H1 (cell line): ENCODE data around the gene MKX. TPM values are rescaled to one million over a fixed set of nuclear protein-coding genes. Genes with fewer than 3 reads are reported as not detected.

Experiments used
- CTCF ChIA-PET: fragments of 300-600 bp; sonication (Branson Sonifier 250); formaldehyde crosslinking; loops from one replicate; lab custom pipeline; 2021; ENCODE audit not compliant: partially characterized antibody; lab: Charles Lee
- POLR2A ChIA-PET: fragments of 300-600 bp; sonication (Branson Sonifier 250); formaldehyde crosslinking; loops from one replicate; lab custom pipeline; 2021; ENCODE audit warnings: inconsistent platforms; ENCODE audit not compliant: partially characterized antibody; lab: Charles Lee
- DNase-seq, 2 experiments: peaks; one replicate each; pipeline versions ENCODE4 v3.0.0 to v3.0.0-alpha.2; 2010 to 2022; ENCODE audit warnings: low spot score in 2 of 2, low read depth in 1 of 2, mixed read lengths in 1 of 2
- FAIRE-seq: peaks from 2 replicates; lab custom pipeline; 2011; peaks lifted over from hg19 to GRCh38; lab: Jason Lieb, UNC
- H2AFZ ChIP-seq: 2 replicates; pipeline ENCODE4 v1.8.1; 2012; ENCODE audit warnings: low read length, inconsistent platforms
- H2AK5ac ChIP-seq: 2 replicates; pipeline ENCODE4 v1.6.1; 2013; ENCODE audit warnings: low read depth, low read length
- H2BK120ac ChIP-seq: replicated peaks from 2 replicates; pipeline ENCODE3; 2013; ENCODE audit warnings: low read depth, low read length, inconsistent platforms
- H2BK12ac ChIP-seq: 2 replicates; pipeline ENCODE4 v1.6.1; 2013; ENCODE audit warnings: low read depth, low read length
- H2BK15ac ChIP-seq: 2 replicates; pipeline ENCODE4 v1.6.1; 2013; ENCODE audit warnings: low read length
- H2BK20ac ChIP-seq: 2 replicates; pipeline ENCODE4 v1.6.1; 2013; ENCODE audit warnings: low read length
- H2BK5ac ChIP-seq: 2 replicates; pipeline ENCODE4 v1.6.1; 2013; ENCODE audit warnings: low read depth, low read length
- H3K14ac ChIP-seq: 2 replicates; pipeline ENCODE4 v1.6.1; 2013; ENCODE audit warnings: inconsistent platforms; ENCODE audit not compliant: insufficient read length
- H3K18ac ChIP-seq: 2 replicates; pipeline ENCODE4 v1.6.1; 2013; ENCODE audit warnings: low read length; ENCODE audit errors: extremely low read depth
- H3K23ac ChIP-seq: 2 replicates; pipeline ENCODE4 v1.6.1; 2013; ENCODE audit warnings: inconsistent platforms; ENCODE audit not compliant: insufficient read length
- H3K23me2 ChIP-seq: 2 replicates; pipeline ENCODE4 v1.6.1; 2013; ENCODE audit warnings: low read depth, low read length
- H3K27ac ChIP-seq: 2 replicates; pipeline ENCODE4 v1.6.1; 2011; ENCODE audit warnings: low read depth, low read length, inconsistent platforms
- H3K27me3 ChIP-seq, 4 experiments: replicated peaks in 1 of 4; 1 replicate in 1 of 4; 2 replicates in 3 of 4; pipeline versions ENCODE4 v1.6.1 to v1.8.1; 2011 to 2013; ENCODE audit warnings: low read length in 3 of 4, mild to moderate bottlenecking in 3 of 4, inconsistent platforms in 2 of 4, mixed read lengths in 2 of 4, moderate library complexity in 1 of 4; ENCODE audit not compliant: control insufficient read depth in 3 of 4, insufficient read depth in 3 of 4; ENCODE audit errors: extremely low read depth in 1 of 4
- H3K36me3 ChIP-seq, 4 experiments: 2 replicates each; pipeline versions ENCODE4 v1.6.1 to v1.8.1; 2011 to 2013; ENCODE audit warnings: mild to moderate bottlenecking in 4 of 4, low read length in 3 of 4, moderate library complexity in 2 of 4, control low read depth in 1 of 4, inconsistent platforms in 1 of 4; ENCODE audit not compliant: insufficient read depth in 4 of 4, control insufficient read depth in 2 of 4
- H3K4ac ChIP-seq: replicated peaks from 2 replicates; pipeline ENCODE3; 2013; ENCODE audit warnings: low read length, low read depth, mixed read lengths, inconsistent platforms; ENCODE audit not compliant: insufficient read length
- H3K4me1 ChIP-seq, 4 experiments: replicated peaks in 1 of 4; 1 replicate in 1 of 4; 2 replicates in 3 of 4; pipeline versions ENCODE4 v1.6.1 to v1.8.1; 2011 to 2013; ENCODE audit warnings: low read length in 3 of 4, inconsistent platforms in 2 of 4, mixed read lengths in 1 of 4; ENCODE audit not compliant: insufficient read depth in 4 of 4, control insufficient read depth in 3 of 4
- H3K4me2 ChIP-seq, 2 experiments: 2 replicates each; pipeline versions ENCODE4 v1.6.1 to v1.8.1; 2011 to 2013; ENCODE audit warnings: low read depth in 2 of 2, low read length in 2 of 2, control low read depth in 1 of 2, inconsistent platforms in 1 of 2, mild to moderate bottlenecking in 1 of 2; ENCODE audit not compliant: insufficient read depth in 1 of 2
- H3K4me3 ChIP-seq, 4 experiments: fragments of 200-600, 300-600 bp in 1 of 4; sonication (generic), shearing (Covaris generic), sonication (Bioruptor Twin) in 1 of 4; 2 replicates each; pipeline versions ENCODE4 v1.5.1 to v1.8.1; 2011 to 2016; ENCODE audit warnings: low read length in 4 of 4, low read depth in 3 of 4, control low read depth in 2 of 4, inconsistent platforms in 2 of 4, mild to moderate bottlenecking in 2 of 4, mixed read lengths in 1 of 4, moderate library complexity in 1 of 4; ENCODE audit not compliant: insufficient read depth in 2 of 4; ENCODE audit errors: extremely low read depth in 1 of 4
- H3K56ac ChIP-seq: replicated peaks from 2 replicates; pipeline ENCODE3; 2013; ENCODE audit warnings: low read depth, mild to moderate bottlenecking, mixed read lengths, low read length, inconsistent platforms; ENCODE audit not compliant: insufficient read length
- H3K79me1 ChIP-seq: 2 replicates; pipeline ENCODE4 v1.6.1; 2013; ENCODE audit warnings: low read depth, low read length, control low read depth
- H3K79me2 ChIP-seq, 2 experiments: 2 replicates each; pipeline versions ENCODE4 v1.6.1 to v1.8.1; 2012 to 2013; ENCODE audit warnings: low read length in 2 of 2, mild to moderate bottlenecking in 2 of 2, inconsistent platforms in 1 of 2; ENCODE audit not compliant: insufficient read depth in 2 of 2, control insufficient read depth in 1 of 2
- H3K9ac ChIP-seq, 4 experiments: replicated peaks in 1 of 4; 1 replicate in 1 of 4; 2 replicates in 3 of 4; pipeline versions ENCODE4 v1.6.1 to v1.8.1; 2011 to 2013; ENCODE audit warnings: low read depth in 3 of 4, low read length in 3 of 4, control low read depth in 2 of 4, mild to moderate bottlenecking in 2 of 4, moderate library complexity in 2 of 4, inconsistent platforms in 1 of 4; ENCODE audit errors: extremely low read depth in 1 of 4
- H3K9me3 ChIP-seq, 2 experiments: 2 replicates each; pipeline versions ENCODE4 v1.6.1 to v1.8.1; 2012 to 2013; ENCODE audit warnings: mild to moderate bottlenecking in 2 of 2, moderate library complexity in 2 of 2, control low read depth in 1 of 2, inconsistent platforms in 1 of 2, low read depth in 1 of 2, low read length in 1 of 2, mixed read lengths in 1 of 2; ENCODE audit not compliant: insufficient read depth in 2 of 2
- H4K20me1 ChIP-seq, 2 experiments: replicated peaks in 1 of 2; 2 replicates each; pipeline versions ENCODE3 to v1.8.1; 2011 to 2013; ENCODE audit warnings: inconsistent platforms in 2 of 2, low read length in 2 of 2, mild to moderate bottlenecking in 1 of 2; ENCODE audit not compliant: insufficient read depth in 2 of 2, control insufficient read depth in 1 of 2
- H4K5ac ChIP-seq: 2 replicates; pipeline ENCODE4 v1.6.1; 2013; ENCODE audit warnings: low read length, low read depth, mixed read lengths, inconsistent platforms; ENCODE audit not compliant: insufficient read length
- H4K8ac ChIP-seq: 2 replicates; pipeline ENCODE4 v1.8.0; 2013; ENCODE audit warnings: mild to moderate bottlenecking, moderate library complexity, low read length, inconsistent platforms; ENCODE audit not compliant: insufficient read depth; ENCODE audit errors: extremely low read depth
- H4K91ac ChIP-seq: replicated peaks from 2 replicates; pipeline ENCODE3; 2013; ENCODE audit warnings: low read length, mixed read lengths, inconsistent platforms; ENCODE audit not compliant: insufficient read length
- ASH2L ChIP-seq: fragments of 200-600, 300-600 bp; sonication (generic); IDR thresholded peaks from one replicate; pipeline ENCODE4 v1.7.1; 2017; ENCODE audit warnings: low read length
- ATF2 ChIP-seq: IDR thresholded peaks from 2 replicates; pipeline ENCODE4 v1.6.1; 2012; ENCODE audit warnings: low read length, inconsistent platforms
- BRCA1 ChIP-seq: IDR thresholded peaks from 2 replicates; pipeline ENCODE4 v1.6.1; 2012; ENCODE audit warnings: low read depth, low read length, improper control_type of control experiment
- CEBPB ChIP-seq: IDR thresholded peaks from 2 replicates; pipeline ENCODE4 v1.6.1; 2012; ENCODE audit warnings: low read depth, low read length
- EGR1 ChIP-seq: IDR thresholded peaks from 2 replicates; pipeline ENCODE4 v1.6.1; 2011; ENCODE audit warnings: low read depth, low read length, borderline replicate concordance
- FOSL1 ChIP-seq: IDR thresholded peaks from 2 replicates; pipeline ENCODE4 v1.6.1; 2011; ENCODE audit warnings: mild to moderate bottlenecking, low read depth, low read length, moderate library complexity; ENCODE audit not compliant: insufficient read depth
- GABPA ChIP-seq: IDR thresholded peaks from 2 replicates; pipeline ENCODE4 v1.6.1; 2011; ENCODE audit warnings: mild to moderate bottlenecking, low read length, moderate library complexity, borderline replicate concordance; ENCODE audit not compliant: insufficient read depth
- GTF2F1 ChIP-seq: IDR thresholded peaks from 2 replicates; pipeline ENCODE4 v1.6.1; 2012; ENCODE audit warnings: low read depth, low read length, improper control_type of control experiment, borderline replicate concordance
- KDM4A ChIP-seq: IDR thresholded peaks from one replicate; pipeline ENCODE4 v1.7.1; 2012; ENCODE audit warnings: low read depth, mild to moderate bottlenecking, moderate library complexity, low read length, inconsistent platforms; ENCODE audit not compliant: severe bottlenecking
- SIRT6 ChIP-seq: IDR thresholded peaks from one replicate; pipeline ENCODE4 v1.7.1; 2012; ENCODE audit warnings: low read length, inconsistent platforms
- USF2 ChIP-seq: IDR thresholded peaks from 2 replicates; pipeline ENCODE4 v1.6.1; 2011; ENCODE audit warnings: low read length, improper control_type of control experiment
- ZNF274 ChIP-seq: IDR thresholded peaks from 2 replicates; pipeline ENCODE4 v1.7.0; 2012; ENCODE audit warnings: low read length, borderline replicate concordance; ENCODE audit errors: extremely low read depth
- WGBS, 2 experiments: shearing (Covaris generic) in 1 of 2; methylation state at CpG; one replicate each; pipeline versions ENCODE4 v1.1.6 to v1.1.7; 2013 to 2015; ENCODE audit warnings: low lambda C conversion rate in 2 of 2, mixed read lengths in 2 of 2, inconsistent platforms in 1 of 2, low coverage in 1 of 2, missing lambda C conversion rate in 1 of 2; ENCODE audit not compliant: insufficient replicate concordance in 2 of 2, insufficient coverage in 1 of 2, insufficient read length in 1 of 2; ENCODE audit errors: extremely low coverage in 1 of 2, missing lambda C conversion rate in 1 of 2; 5-methylcytosine and 5-hydroxymethylcytosine counted together
- polyA plus RNA-seq, 7 experiments: library from polyadenylated mRNA; depleted of rRNA in 3 of 7; stranded (reverse) in 5 of 7; unstranded in 2 of 7; fragments of >200 nt in 5 of 7; fragments of 200-250 nt in 2 of 7; gene quantifications; 1 replicate in 5 of 7; 2 replicates in 1 of 7; 4 replicates in 1 of 7; pipeline versions ENCODE4 v1.2.1 to v1.2.3, GENCODE V29; 2011 to 2013; ENCODE audit warnings: missing spikeins in 2 of 7, mixed read lengths in 2 of 7
- total RNA-seq: library from RNA; stranded (reverse); fragmentation: NEBNext Ultra II Directional; extraction: Animal tissue kit (Norgen Biotek cat#: 25700); gene quantifications from 2 replicates; pipeline ENCODE4 v1.2.1, GENCODE V29; 2021

Gene MKX
- total and polyA plus RNA-seq, 2 of the 8 experiments (the other 6 are each of a cell fraction or from before 2014, with no cell fraction given): 0.21 to 1.3 TPM

GRCh38 chr10:27687743-27688142 is 57.9 kb downstream of the MKX start:
- Histone ChIP-seq H3K36me3 (no peaks in the 10 kb centered on the region), H4K8ac (no peak overlapping the region), H2BK20ac (no peak overlapping the region), H3K23ac (no peak overlapping the region), H3K4me3 (no peak overlapping the region), H3K27ac (no peak overlapping the region), H4K5ac (no peak overlapping the region), H3K18ac (no peak overlapping the region), H2AK5ac (no peak overlapping the region), H3K9me3 (no peaks in the 10 kb centered on the region), H2BK5ac (no peak overlapping the region), H3K4ac (no peak overlapping the region), H3K79me2 (no peaks in the 10 kb centered on the region), H2BK12ac (no peak overlapping the region), H4K91ac (no peak overlapping the region), H3K56ac (no peak overlapping the region), H3K4me1 (no peaks in the 10 kb centered on the region), H2BK120ac (no peak overlapping the region), H3K27me3 (no peaks in the 10 kb centered on the region), H3K14ac (no peak overlapping the region), H2BK15ac (no peak overlapping the region), H2AFZ (no peak overlapping the region), H3K4me2 (no peak overlapping the region), H3K9ac (no peak overlapping the region), H4K20me1 (no peaks in the 10 kb centered on the region), H3K23me2 (no peaks in the 10 kb centered on the region), H3K79me1 (no peaks in the 10 kb centered on the region)
- CTCF ChIA-PET: interaction anchor here (0.9 kb wide), 1 partner anchor 554 kb away, joined by 3 read pairs; no protein-coding TSS in a partner anchor
- DNase-seq (no peak), FAIRE-seq (no peak)
- 86% methylated on average over 6 of the region's 6 CpGs; no CpG with 5 or more reads in 1 of the 2 experiments for WGBS, 2 experiments
- POLR2A ChIA-PET: no interaction called here
- TF ChIP-seq ASH2L: no peak
- TF ChIP-seq SIRT6: no peak
- TF ChIP-seq CEBPB: no peak
- TF ChIP-seq FOSL1: no peak
- no peak for TF ChIP-seq GABPA
- no peak for TF ChIP-seq KDM4A
- TF ChIP-seq EGR1: no peak
- TF ChIP-seq USF2: no peak
- TF ChIP-seq GTF2F1: no peak
- no peak for TF ChIP-seq ATF2
- TF ChIP-seq ZNF274: no peak
- TF ChIP-seq BRCA1: no peak
